Left cardiac atrium (tissue), 4 donors: ENCODE results near the gene KCNH1. TPM values are rescaled to one million over a fixed set of nuclear protein-coding genes. Genes with fewer than 3 reads are reported as not detected.

Experiments used
- ATAC-seq, 2 donors: fragments of 200-7000 bp; cut with Tn5 transposase; one replicate each; pipeline ENCODE4 v1.9.1; 2020; ENCODE audit warnings: mild to moderate bottlenecking in 2 of 2, moderate library complexity in 2 of 2
- DNase-seq: peaks from one replicate; pipeline ENCODE4 v3.0.0-alpha.2; 2020
- intact Hi-C, 2 donors: fragments of 100-400 bp; cut with DNase I; formaldehyde crosslinking; loops; one replicate each; pipeline versions ENCODE4 v1.14.1 to v1.15.1; 2022 to 2023
- total RNA-seq, 2 donors: library from RNA; stranded (reverse); fragmentation: NEBNext Ultra II Directional; extraction: Animal tissue kit (Norgen Biotek cat#: 25700); gene quantifications; one replicate each; pipeline ENCODE4 v1.2.1, GENCODE V29; 2021
- donor health status: DM: no; HTN: yes; CAD: no.
- donor health status: DM: no; HTN: yes; CAD: no; lungs with severe emphysema.
- donor health status: DM: yes; HTN: yes; CAD: no.
- donor health status: Dilated cardiomyopathy.

KCNH1 gene
- total RNA-seq, 2 donors from 2014 or later: 0.15 TPM; not detected in 1

GRCh38 chr1:210787800-210788199, 346.1 kb downstream of the KCNH1 start:
- ATAC-seq (no peak), DNase-seq (no peak)
- intact Hi-C loops: no loop called here

GRCh38 chr1:210786546-210786945, 347.4 kb downstream of the KCNH1 start:
- ATAC-seq: no peak
- intact Hi-C loops: no loop called here
- DNase-seq: no peak

- intact Hi-C loops: no loop called here
- ATAC-seq (no peak), DNase-seq (no peak)
Observed at GRCh38 chr1:210783925-210784324, 350.0 kb downstream of the KCNH1 start.

GRCh38 chr1:210781652-210782051, 352.3 kb downstream of the KCNH1 start:
- DNase-seq (no peak), ATAC-seq (no peak)
- intact Hi-C loops: no loop called here

- intact Hi-C loops: no loop called here
- no peak for DNase-seq
- peak in 1 of 2 donors; percentile 32 for ATAC-seq
Observed at GRCh38 chr1:210779269-210779668, 354.7 kb downstream of the KCNH1 start.

- intact Hi-C loops: no loop called here
- no peak for DNase-seq
- no peak for ATAC-seq
Observed at GRCh38 chr1:210777914-210778313, 356.0 kb downstream of the KCNH1 start.

- intact Hi-C loops: no loop called here
- ATAC-seq: no peak
- DNase-seq: no peak
Observed at GRCh38 chr1:210776712-210777111, 357.2 kb downstream of the KCNH1 start.

- intact Hi-C loops: no loop called here
- ATAC-seq (no peak), DNase-seq (no peak)
Observed at GRCh38 chr1:210775289-210775688, 358.7 kb downstream of the KCNH1 start.

- DNase-seq (no peak), ATAC-seq (no peak)
- intact Hi-C loops: no loop called here
Observed at GRCh38 chr1:210773450-210773849, 360.5 kb downstream of the KCNH1 start.

- intact Hi-C loops: no loop called here
- DNase-seq: no peak
- no peak for ATAC-seq
Observed at GRCh38 chr1:210771131-210771530, 362.8 kb downstream of the KCNH1 start.

GRCh38 chr1:210770396-210770984, 363.5 kb downstream of the KCNH1 start:
- DNase-seq: no peak
- intact Hi-C loops: no loop called here
- no peak for ATAC-seq

- intact Hi-C loops: no loop called here
- no peak for ATAC-seq
- DNase-seq: no peak
Observed at GRCh38 chr1:210769473-210769872, 364.5 kb downstream of the KCNH1 start.

GRCh38 chr1:210764536-210764935, 369.4 kb downstream of the KCNH1 start:
- ATAC-seq (no peak), DNase-seq (no peak)
- intact Hi-C loops: no loop called here

GRCh38 chr1:210758761-210759160, 375.2 kb downstream of the KCNH1 start:
- DNase-seq: no peak
- no peak for ATAC-seq
- intact Hi-C loops: no loop called here

GRCh38 chr1:210758261-210758660, 375.7 kb downstream of the KCNH1 start:
- no peak for DNase-seq
- intact Hi-C loops: no loop called here

GRCh38 chr1:210757677-210758076, 376.3 kb downstream of the KCNH1 start:
- no peak for ATAC-seq
- DNase-seq: no peak
- intact Hi-C loops: no loop called here

More at GRCh38 chr1:210758261-210758660, 375.7 kb downstream of the KCNH1 start:
- ATAC-seq: no peak

GRCh38 chr1:210755991-210756659, 377.8 kb downstream of the KCNH1 start:
- no peak for DNase-seq
- no peak for ATAC-seq
- intact Hi-C loops: no loop called here

- DNase-seq: no peak
- ATAC-seq: no peak
- intact Hi-C loops: no loop called here
Observed at GRCh38 chr1:210754878-210755665, 378.9 kb downstream of the KCNH1 start.

GRCh38 chr1:210751911-210752310, 382.0 kb downstream of the KCNH1 start:
- intact Hi-C loops: no loop called here
- DNase-seq: no peak
- no peak for ATAC-seq

- intact Hi-C loops: no loop called here
- DNase-seq (no peak), ATAC-seq (no peak)
Observed at GRCh38 chr1:210750468-210750867, 383.5 kb downstream of the KCNH1 start.
